Fibroblast of mammary gland (primary cell): Measurements from ENCODE around the gene APP.
A peak's percentile ranks its signal among the peaks of the same experiment; 100 is the strongest.
"Not testable (repeated sequence)": the region's sequence is repeated elsewhere in the genome, so short reads cannot be mapped to it uniquely, and the experiment has no call there.

ENCODE experiments used
- DNase-seq: peaks from one replicate; pipeline ENCODE4 v3.0.0-alpha.2; 2010; ENCODE audit warnings: low read depth
- H3K4me3 ChIP-seq: 2 replicates; pipeline ENCODE4 v1.5.1; 2011; ENCODE audit warnings: low read depth, mild to moderate bottlenecking, low read length, moderate library complexity; ENCODE audit not compliant: control insufficient read depth
- TF ChIP-seq, protein P1 (sequence below): conservative IDR thresholded peaks from 2 replicates; pipeline ENCODE4 v1.5.1; 2011; ENCODE audit warnings: low read depth, low read length, inconsistent platforms; ENCODE audit not compliant: control insufficient read depth, insufficient read depth

APP gene

DNA sequence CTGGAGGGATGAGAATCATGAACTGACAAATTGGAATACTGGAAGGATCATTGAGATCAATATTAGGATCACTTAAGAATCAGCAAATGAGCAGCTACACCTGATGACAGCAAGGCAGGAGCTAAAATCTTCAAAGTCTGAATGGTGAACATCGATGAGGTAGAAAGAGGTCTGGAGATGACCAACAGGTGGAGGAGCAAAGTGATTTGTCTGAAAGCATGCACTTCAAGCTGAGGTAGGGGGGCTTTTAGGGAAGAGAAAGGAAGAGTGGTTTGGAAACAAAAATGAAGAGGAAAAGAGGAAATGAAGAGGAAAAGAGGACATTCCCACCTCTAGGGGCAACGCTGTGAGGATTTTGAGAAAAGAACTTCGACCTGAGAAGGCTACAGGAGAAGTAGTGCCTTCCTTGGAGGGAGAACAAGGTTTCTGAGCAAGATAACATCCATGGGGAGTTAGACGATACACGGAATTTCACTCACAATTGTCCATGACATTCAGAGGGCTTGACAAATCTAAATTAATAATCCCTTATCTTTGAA lies 79.0 kb downstream of the APP start:
- TF ChIP-seq, protein P1, sequence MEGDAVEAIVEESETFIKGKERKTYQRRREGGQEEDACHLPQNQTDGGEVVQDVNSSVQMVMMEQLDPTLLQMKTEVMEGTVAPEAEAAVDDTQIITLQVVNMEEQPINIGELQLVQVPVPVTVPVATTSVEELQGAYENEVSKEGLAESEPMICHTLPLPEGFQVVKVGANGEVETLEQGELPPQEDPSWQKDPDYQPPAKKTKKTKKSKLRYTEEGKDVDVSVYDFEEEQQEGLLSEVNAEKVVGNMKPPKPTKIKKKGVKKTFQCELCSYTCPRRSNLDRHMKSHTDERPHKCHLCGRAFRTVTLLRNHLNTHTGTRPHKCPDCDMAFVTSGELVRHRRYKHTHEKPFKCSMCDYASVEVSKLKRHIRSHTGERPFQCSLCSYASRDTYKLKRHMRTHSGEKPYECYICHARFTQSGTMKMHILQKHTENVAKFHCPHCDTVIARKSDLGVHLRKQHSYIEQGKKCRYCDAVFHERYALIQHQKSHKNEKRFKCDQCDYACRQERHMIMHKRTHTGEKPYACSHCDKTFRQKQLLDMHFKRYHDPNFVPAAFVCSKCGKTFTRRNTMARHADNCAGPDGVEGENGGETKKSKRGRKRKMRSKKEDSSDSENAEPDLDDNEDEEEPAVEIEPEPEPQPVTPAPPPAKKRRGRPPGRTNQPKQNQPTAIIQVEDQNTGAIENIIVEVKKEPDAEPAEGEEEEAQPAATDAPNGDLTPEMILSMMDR: peak; percentile 14
- no peak for DNase-seq
- no peak overlapping the region for H3K4me3 ChIP-seq

DNA sequence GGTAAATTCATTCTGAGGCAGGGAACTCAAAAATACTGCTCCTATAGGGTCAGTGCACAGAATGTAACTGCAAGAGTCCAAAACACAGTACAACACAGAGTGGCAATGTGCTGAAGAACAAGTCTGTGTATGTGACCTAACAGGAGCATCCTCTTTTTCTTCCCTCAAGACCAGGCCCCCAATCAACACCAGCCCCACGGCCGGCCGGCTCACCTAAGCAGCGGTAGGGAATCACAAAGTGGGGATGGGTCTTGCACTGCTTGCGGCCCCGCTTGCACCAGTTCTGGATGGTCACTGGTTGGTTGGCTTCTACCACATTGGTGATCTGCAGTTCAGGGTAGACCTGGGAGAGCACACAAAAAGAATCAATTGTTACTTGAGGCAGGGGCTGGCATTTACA lies 80.8 kb downstream of the APP start:
- TF ChIP-seq, protein P1: no peak
- no peak for DNase-seq
- no peak overlapping the region for H3K4me3 ChIP-seq

DNA sequence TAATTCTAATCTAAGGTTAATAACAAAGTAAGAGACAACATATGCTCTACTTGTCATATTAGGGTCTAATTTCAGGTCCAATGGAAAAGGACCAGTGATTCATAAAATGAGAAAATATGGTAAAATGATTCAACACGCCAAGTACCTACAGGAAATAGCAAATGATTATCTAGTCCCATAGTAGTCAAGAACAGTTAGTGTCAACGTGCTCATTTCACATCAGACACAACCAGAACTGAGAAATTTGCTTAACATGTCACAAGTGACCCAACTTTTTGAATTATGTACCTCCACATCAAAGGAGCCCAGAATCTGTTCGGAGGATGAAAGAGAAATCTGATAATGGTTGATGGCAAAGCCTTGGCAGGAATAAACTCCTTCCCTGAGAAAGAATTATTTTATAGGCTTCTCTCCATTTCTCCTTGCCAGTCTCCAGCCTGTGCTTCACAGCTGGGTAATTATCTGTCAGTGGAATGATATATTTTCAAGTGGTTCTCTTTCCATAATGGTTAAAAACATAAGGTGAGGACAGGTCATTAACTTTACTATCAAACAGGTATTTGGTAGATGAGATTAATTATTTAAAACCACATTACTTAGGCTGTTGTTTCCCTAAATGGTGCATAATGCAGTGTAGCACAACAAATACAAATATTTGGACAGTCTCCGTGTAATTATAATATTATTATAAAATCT lies 83.2 kb downstream of the APP start:
- no peak overlapping the region for H3K4me3 ChIP-seq
- TF ChIP-seq, protein P1: no peak
- no peak for DNase-seq

DNA sequence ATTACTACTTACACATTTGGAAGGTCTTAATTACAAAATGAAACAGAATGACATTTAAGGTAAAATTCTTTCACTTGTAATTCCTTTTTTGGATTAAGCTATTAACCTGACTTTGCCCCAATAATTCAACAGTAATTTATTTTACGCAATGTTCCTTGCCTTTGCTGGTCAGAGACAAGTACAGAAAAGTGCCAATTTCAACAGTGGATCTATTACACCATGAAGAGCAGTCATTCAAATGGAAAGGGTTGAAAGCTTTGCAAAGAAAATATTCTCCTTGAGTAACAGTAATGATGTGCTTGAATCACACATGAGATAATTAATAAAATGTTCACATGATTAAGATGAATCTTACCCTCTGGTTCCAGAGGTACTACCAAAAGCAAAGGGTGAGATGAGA lies 84.7 kb downstream of the APP start:
- H3K4me3 ChIP-seq: no peak overlapping the region
- TF ChIP-seq, protein P1: no peak
- DNase-seq: no peak

DNA sequence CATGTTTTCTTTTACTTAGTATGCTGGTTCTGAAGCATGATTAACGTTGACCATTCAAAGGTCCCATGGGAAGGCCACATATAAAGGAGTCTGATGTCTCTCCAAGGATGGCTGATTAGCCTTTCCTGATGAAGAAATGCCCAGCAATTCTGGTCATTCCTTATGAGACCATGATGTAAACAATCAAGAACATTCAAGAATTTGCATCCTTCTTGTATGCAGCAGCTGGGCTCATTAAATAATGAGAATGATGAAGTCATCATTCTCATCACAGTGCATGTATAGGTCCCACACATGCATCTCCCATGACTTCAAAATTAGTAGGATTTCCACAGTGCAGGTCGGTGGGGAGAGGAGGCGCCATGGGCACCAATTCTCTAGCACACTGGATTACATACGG lies 85.4 kb downstream of the APP start:
- TF ChIP-seq, protein P1: no peak
- no peak overlapping the region for H3K4me3 ChIP-seq
- no peak for DNase-seq

DNA sequence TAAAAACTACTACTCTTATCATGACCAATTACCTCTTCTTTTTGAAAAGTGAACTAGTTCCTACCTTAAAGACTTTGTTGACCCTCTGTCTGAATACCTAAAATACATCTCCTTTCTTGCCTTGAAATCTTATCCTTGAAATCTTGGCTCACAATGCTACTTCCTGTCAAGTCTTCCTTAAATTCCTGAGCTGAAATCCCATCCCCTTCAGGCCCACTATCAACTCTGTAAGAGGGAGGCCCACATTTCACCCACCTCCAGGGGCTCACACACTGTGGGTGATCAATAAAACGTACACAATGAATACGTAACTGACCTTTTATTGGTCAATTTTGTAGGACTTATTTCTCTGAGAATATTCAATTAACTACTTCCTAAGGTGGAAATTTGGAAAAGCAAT lies 88.0 kb downstream of the APP start:
- H3K4me3 ChIP-seq: no peak overlapping the region
- TF ChIP-seq, protein P1: no peak
- DNase-seq: no peak

DNA sequence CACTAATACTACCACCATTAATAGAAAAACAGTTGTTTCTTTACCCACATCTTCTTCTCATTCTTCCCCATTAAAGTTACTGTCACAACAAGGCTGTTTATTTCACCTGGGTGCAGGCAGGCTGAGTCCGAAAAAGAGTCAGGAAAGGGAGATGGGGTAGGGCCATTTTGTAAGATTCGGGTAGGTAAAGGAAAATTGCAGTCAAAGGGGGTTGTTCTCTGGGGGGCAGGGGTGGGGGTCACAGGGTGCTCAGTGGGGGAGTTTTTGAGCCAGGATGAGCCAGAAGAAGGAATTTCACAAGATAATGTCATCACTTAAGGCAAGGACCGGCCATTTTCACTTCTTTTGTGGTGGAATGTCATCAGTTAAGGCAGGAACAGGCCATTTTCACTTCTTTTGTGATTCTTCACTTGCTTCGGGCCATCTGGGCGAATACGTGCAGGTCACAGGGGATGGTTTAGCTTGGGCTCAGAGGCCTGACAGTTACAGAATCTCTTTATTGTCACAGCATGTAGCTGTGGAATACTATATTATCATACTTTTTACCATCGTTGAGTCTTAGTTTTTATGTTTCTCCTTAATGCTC lies 89.3 kb downstream of the APP start:
- DNase-seq, H3K4me3 ChIP-seq: not testable (repeated sequence)
